K562 (cell line): ENCODE measurements around the gene SNX25. TPM values are rescaled to one million over a fixed set of nuclear protein-coding genes. Genes with fewer than 3 reads are reported as not detected.

Experiments used
- ARID4B ChIP-seq: sonication (generic); formaldehyde crosslinking; IDR thresholded peaks from 2 replicates; pipeline ENCODE4 v1.8.0; 2022; ENCODE audit warnings: mild to moderate bottlenecking, missing genetic modification reagents
- HES1 ChIP-seq: fragments of 450-650 bp; IDR thresholded peaks from 2 replicates; pipeline ENCODE4 v1.6.1; 2016; ENCODE audit warnings: low read depth, mild to moderate bottlenecking, moderate library complexity
- RBM25 ChIP-seq: fragments of 200-400 bp; formaldehyde crosslinking; IDR thresholded peaks from 2 replicates; pipeline ENCODE4 v1.6.1; 2018; ENCODE audit warnings: low read length, low read depth, moderate library complexity; ENCODE audit not compliant: severe bottlenecking
- SIN3B ChIP-seq: fragments of 450-650 bp; IDR thresholded peaks from 2 replicates; pipeline ENCODE4 v1.6.1; 2017; ENCODE audit warnings: low read depth, mild to moderate bottlenecking, moderate library complexity
- TBP ChIP-seq: optimal IDR thresholded peaks from 2 replicates; pipeline ENCODE3; 2011; ENCODE audit warnings: low read depth, low read length, improper control_type of control experiment
- TOE1 ChIP-seq, 2 experiments: fragments of 450-650 bp in 1 of 2; sonication (generic) in 1 of 2; formaldehyde crosslinking in 1 of 2; IDR thresholded peaks; 2 replicates each; pipeline versions ENCODE4 v1.7.1 to v1.8.0; 2016 to 2022; ENCODE audit warnings: borderline replicate concordance in 2 of 2, mild to moderate bottlenecking in 2 of 2, antibody characterized with exemption in 1 of 2, inconsistent platforms in 1 of 2, low read depth in 1 of 2, missing genetic modification reagents in 1 of 2, moderate library complexity in 1 of 2
- ZBTB43 ChIP-seq: sonication (generic); formaldehyde crosslinking; IDR thresholded peaks from 2 replicates; pipeline ENCODE4 v1.8.0; 2023; ENCODE audit warnings: mild to moderate bottlenecking, missing genetic modification reagents
- ZNF212 ChIP-seq: fragments of 450-650 bp; formaldehyde crosslinking; IDR thresholded peaks from 2 replicates; pipeline ENCODE4 v1.4.0; 2020; ENCODE audit warnings: mild to moderate bottlenecking
- ZNF3 ChIP-seq: fragments of 250-450 bp; sonication (Bioruptor Pico); IDR thresholded peaks from 2 replicates; pipeline ENCODE4 v1.5.0; 2021; ENCODE audit warnings: mild to moderate bottlenecking, moderate library complexity
- ZNF586 ChIP-seq: fragments of 450-650 bp; formaldehyde crosslinking; conservative IDR thresholded peaks from 2 replicates; pipeline ENCODE4 v1.4.0; 2020; ENCODE audit warnings: mild to moderate bottlenecking, moderate library complexity
- ZNF766 ChIP-seq: fragments of 200-800 bp; sonication (Bioruptor generic); conservative IDR thresholded peaks from 2 replicates; pipeline ENCODE4 v1.6.1; 2016; ENCODE audit warnings: missing genetic modification characterization, missing compliant biosample characterization
- polyA plus RNA-seq, 8 experiments: library from polyadenylated mRNA; depleted of rRNA in 4 of 8; stranded (reverse) in 5 of 8; unstranded in 3 of 8; fragments of >200 nt; fragmentation: Nextera tagmentation in 2 of 8; fragmentation: Illumina TruSeq in 1 of 8; extraction: Ambion mirVana in 2 of 8; extraction: Trizol in 1 of 8; gene quantifications; 2 replicates each; pipeline versions ENCODE4 v1.2.1 to v1.2.3, GENCODE V29; 2011 to 2014; ENCODE audit warnings: inconsistent platforms in 1 of 8, missing spikeins in 1 of 8
- total RNA-seq, 7 experiments: library from RNA; depleted of rRNA in 6 of 7; stranded (reverse); fragments of >200 nt in 6 of 7; fragmentation: Illumina TruSeq in 2 of 7; extraction: Trizol in 2 of 7; gene quantifications; 2 replicates each; pipeline versions ENCODE4 v1.2.1 to v1.2.3, GENCODE V29; 2011 to 2021; ENCODE audit warnings: low replicate concordance in 1 of 7
- TF ChIP-seq, protein P1 (sequence below): fragments of 450-650 bp; IDR thresholded peaks from one replicate; pipeline ENCODE4 v1.6.1; 2018; ENCODE audit warnings: mild to moderate bottlenecking, moderate library complexity; ENCODE audit not compliant: partially characterized antibody
- TF ChIP-seq, protein P2 (sequence below): fragments of 450-650 bp; formaldehyde crosslinking; conservative IDR thresholded peaks from 2 replicates; pipeline ENCODE4 v1.4.0; 2022; ENCODE audit warnings: mild to moderate bottlenecking, missing genetic modification characterization
- TF ChIP-seq, protein P3 (sequence below): sonication (generic); formaldehyde crosslinking; IDR thresholded peaks from 2 replicates; pipeline ENCODE4 v1.8.1; 2023; ENCODE audit warnings: mild to moderate bottlenecking, missing genetic modification reagents

The SNX25 gene
- total and polyA plus RNA-seq, 9 of the 15 experiments (the other 6 are each of a cell fraction or from before 2014, with no cell fraction given): 2.5 to 23.4 (median 13.3) TPM

DNA sequence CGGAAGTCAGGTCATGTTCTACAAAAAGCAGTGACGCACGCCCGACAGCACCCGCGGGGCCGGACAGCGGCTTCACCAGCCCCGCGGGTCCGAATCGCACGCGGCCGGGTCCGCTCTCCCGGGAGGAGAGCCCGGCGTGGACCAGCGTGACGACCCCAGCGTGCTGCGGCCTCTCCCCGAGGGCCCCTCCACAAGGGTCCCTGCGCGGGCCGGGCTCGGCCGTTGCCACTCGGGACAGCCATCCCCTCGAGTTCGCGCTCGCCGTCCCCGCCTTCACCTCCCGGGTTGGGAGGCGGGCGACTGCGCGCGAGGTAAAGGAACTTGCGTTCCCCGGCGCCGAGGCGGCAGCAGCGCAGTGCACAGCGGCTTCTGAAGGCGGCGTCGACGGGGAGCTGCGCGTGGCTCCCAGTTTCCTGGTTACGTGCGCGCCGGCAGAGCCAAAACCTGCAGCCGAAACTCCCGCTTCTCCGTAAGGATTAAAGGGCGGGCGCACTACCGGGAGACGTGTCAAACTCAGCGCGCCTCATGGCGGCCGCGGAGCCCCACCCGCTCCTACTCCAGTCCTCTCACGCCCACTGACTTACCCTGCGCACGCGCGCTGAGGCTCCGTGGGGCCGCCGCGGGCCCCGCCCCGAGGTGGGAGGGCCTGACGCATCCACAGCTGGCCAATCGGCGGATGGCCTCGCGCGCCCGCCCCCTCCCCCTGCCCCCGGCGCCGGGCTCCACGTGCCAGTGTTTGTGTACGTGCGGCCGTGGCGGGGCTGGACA lies 186.7 kb downstream of the SNX25 start (continued):
- no peak for TF ChIP-seq HES1
- TF ChIP-seq, protein P1, sequence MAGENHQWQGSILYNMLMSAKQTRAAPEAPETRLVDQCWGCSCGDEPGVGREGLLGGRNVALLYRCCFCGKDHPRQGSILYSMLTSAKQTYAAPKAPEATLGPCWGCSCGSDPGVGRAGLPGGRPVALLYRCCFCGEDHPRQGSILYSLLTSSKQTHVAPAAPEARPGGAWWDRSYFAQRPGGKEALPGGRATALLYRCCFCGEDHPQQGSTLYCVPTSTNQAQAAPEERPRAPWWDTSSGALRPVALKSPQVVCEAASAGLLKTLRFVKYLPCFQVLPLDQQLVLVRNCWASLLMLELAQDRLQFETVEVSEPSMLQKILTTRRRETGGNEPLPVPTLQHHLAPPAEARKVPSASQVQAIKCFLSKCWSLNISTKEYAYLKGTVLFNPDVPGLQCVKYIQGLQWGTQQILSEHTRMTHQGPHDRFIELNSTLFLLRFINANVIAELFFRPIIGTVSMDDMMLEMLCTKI: no peak
- peak; percentile 88; the same call in 1 of the 2 replicates for TF ChIP-seq ZBTB43 (CRISPR knock-in tag)
- no peak for TF ChIP-seq ZNF586 (CRISPR knock-in tag)
- peak; percentile 25 for TF ChIP-seq TBP
- peak; percentile 28; the same call in 1 of the 2 replicates for TF ChIP-seq SIN3B
- TF ChIP-seq, protein P2, sequence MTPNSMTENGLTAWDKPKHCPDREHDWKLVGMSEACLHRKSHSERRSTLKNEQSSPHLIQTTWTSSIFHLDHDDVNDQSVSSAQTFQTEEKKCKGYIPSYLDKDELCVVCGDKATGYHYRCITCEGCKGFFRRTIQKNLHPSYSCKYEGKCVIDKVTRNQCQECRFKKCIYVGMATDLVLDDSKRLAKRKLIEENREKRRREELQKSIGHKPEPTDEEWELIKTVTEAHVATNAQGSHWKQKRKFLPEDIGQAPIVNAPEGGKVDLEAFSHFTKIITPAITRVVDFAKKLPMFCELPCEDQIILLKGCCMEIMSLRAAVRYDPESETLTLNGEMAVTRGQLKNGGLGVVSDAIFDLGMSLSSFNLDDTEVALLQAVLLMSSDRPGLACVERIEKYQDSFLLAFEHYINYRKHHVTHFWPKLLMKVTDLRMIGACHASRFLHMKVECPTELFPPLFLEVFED (CRISPR knock-in tag): 0 out of 2 replicates have a peak, but pooled peaks have one; percentile 29
- peak; percentile 83; the same call in 1 of the 2 replicates for TF ChIP-seq ARID4B (CRISPR knock-in tag)
- TF ChIP-seq TOE1 (IDR thresholded peaks at IDR 0.05; ENCODE audit: borderline replicate concordance): peak; percentile 54; the same call in 1 of the 2 replicates
- TF ChIP-seq TOE1 (CRISPR knock-in tag; IDR thresholded peaks at IDR 0.05; ENCODE audit: borderline replicate concordance, low read depth): peak; percentile 44; the same call in 1 of the 2 replicates
- no peak for TF ChIP-seq ZNF212 (CRISPR knock-in tag)
- TF ChIP-seq ZNF766 (CRISPR knock-in tag): 0 out of 2 replicates have a peak, but pooled peaks have one; percentile 71
- no peak for TF ChIP-seq ZNF3 (CRISPR knock-in tag)
- TF ChIP-seq, protein P3, sequence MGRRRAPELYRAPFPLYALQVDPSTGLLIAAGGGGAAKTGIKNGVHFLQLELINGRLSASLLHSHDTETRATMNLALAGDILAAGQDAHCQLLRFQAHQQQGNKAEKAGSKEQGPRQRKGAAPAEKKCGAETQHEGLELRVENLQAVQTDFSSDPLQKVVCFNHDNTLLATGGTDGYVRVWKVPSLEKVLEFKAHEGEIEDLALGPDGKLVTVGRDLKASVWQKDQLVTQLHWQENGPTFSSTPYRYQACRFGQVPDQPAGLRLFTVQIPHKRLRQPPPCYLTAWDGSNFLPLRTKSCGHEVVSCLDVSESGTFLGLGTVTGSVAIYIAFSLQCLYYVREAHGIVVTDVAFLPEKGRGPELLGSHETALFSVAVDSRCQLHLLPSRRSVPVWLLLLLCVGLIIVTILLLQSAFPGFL (CRISPR knock-in tag): no peak
- TF ChIP-seq RBM25: peak; percentile 62
